IMR-90 (cell line): Measurements from ENCODE around the gene F3. TPM values are rescaled to one million over a fixed set of nuclear protein-coding genes. Genes with fewer than 3 reads are reported as not detected.

Experiments used
- ATAC-seq: fragments of 200-7000 bp; cut with Tn5 transposase; 2 replicates; pipeline ENCODE4 v1.9.1; 2020; ENCODE audit warnings: low read depth, mild to moderate bottlenecking, moderate library complexity
- BruUV-seq: library from RNA; stranded (reverse); fragments of 400-500 nt; replicated peaks from 2 replicates; lab custom pipeline; 2021; lab: Mats Ljungman, UMichigan
- CTCF ChIA-PET: fragments of 300-600 bp; formaldehyde crosslinking; extraction: SDS; loops from one replicate; lab custom pipeline; 2021; ENCODE audit warnings: antibody characterized with exemption; lab: Yijun Ruan, JAX
- POLR2A ChIA-PET: fragments of 300-600 bp; sonication (Branson Sonifier 250); formaldehyde crosslinking; loops from one replicate; lab custom pipeline; 2022; ENCODE audit warnings: antibody characterized with exemption; ENCODE audit not compliant: unreplicated experiment; lab: Charles Lee
- DNase-seq: peaks from one replicate; pipeline ENCODE4 v3.0.0; 2013
- H2AFZ ChIP-seq: replicated peaks from 2 replicates; pipeline ENCODE3; 2013; ENCODE audit warnings: low read length, mild to moderate bottlenecking; ENCODE audit not compliant: poor library complexity
- H2AK5ac ChIP-seq: 2 replicates; pipeline ENCODE4 v1.6.1; 2013; ENCODE audit warnings: low read depth, low read length, inconsistent platforms
- H2AK9ac ChIP-seq: replicated peaks from 2 replicates; pipeline ENCODE3; 2013; ENCODE audit warnings: mild to moderate bottlenecking, low read depth, low read length, moderate library complexity; ENCODE audit not compliant: poor library complexity
- H2BK120ac ChIP-seq: 2 replicates; pipeline ENCODE4 v1.6.1; 2013; ENCODE audit warnings: low read depth, low read length, inconsistent platforms
- H2BK15ac ChIP-seq: 3 replicates; pipeline ENCODE4 v1.6.1; 2013; ENCODE audit warnings: low read depth, low read length, inconsistent platforms
- H2BK20ac ChIP-seq: 2 replicates; pipeline ENCODE4 v1.6.1; 2013; ENCODE audit warnings: low read depth, mild to moderate bottlenecking, inconsistent platforms, low read length, moderate library complexity
- H2BK5ac ChIP-seq: 2 replicates; pipeline ENCODE4 v1.6.1; 2013; ENCODE audit warnings: mild to moderate bottlenecking, low read depth, low read length, inconsistent platforms; ENCODE audit not compliant: poor library complexity, severe bottlenecking
- H3K14ac ChIP-seq: replicated peaks from 2 replicates; pipeline ENCODE4 v1.6.1; 2013; ENCODE audit warnings: low read depth, low read length, inconsistent platforms
- H3K18ac ChIP-seq: 2 replicates; pipeline ENCODE4 v1.6.1; 2013; ENCODE audit warnings: low read depth, low read length, control low read depth
- H3K23ac ChIP-seq: 2 replicates; pipeline ENCODE4 v1.6.1; 2013; ENCODE audit warnings: low read depth, low read length, inconsistent platforms
- H3K27ac ChIP-seq: 2 replicates; pipeline ENCODE4 v1.5.1; 2013; ENCODE audit warnings: mild to moderate bottlenecking, control low read depth, low read length; ENCODE audit not compliant: insufficient read depth
- H3K27me3 ChIP-seq: 2 replicates; pipeline ENCODE4 v1.6.1; 2013; ENCODE audit warnings: low read length; ENCODE audit not compliant: control insufficient read depth, insufficient read depth
- H3K36me3 ChIP-seq: 2 replicates; pipeline ENCODE4 v1.6.1; 2013; ENCODE audit warnings: low read length, mixed read lengths; ENCODE audit not compliant: control insufficient read depth, insufficient read depth
- H3K4ac ChIP-seq: 2 replicates; pipeline ENCODE4 v1.6.1; 2013; ENCODE audit warnings: low read depth, low read length, inconsistent platforms
- H3K4me1 ChIP-seq: 2 replicates; pipeline ENCODE4 v1.6.1; 2013; ENCODE audit warnings: low read length, mixed read lengths; ENCODE audit not compliant: control insufficient read depth, insufficient read depth
- H3K4me2 ChIP-seq: 2 replicates; pipeline ENCODE4 v1.6.1; 2013; ENCODE audit warnings: low read depth, mild to moderate bottlenecking, control low read depth, low read length, moderate library complexity
- H3K4me3 ChIP-seq: 2 replicates; pipeline ENCODE4 v1.5.1; 2013; ENCODE audit warnings: low read depth, mild to moderate bottlenecking, control low read depth, low read length, moderate library complexity; ENCODE audit not compliant: insufficient read depth
- H3K56ac ChIP-seq: 2 replicates; pipeline ENCODE4 v1.6.1; 2013; ENCODE audit warnings: low read length, inconsistent platforms; ENCODE audit not compliant: insufficient read depth; ENCODE audit errors: extremely low read depth
- H3K79me1 ChIP-seq, 2 experiments: 2 replicates each; pipeline ENCODE4 v1.6.1; 2013; ENCODE audit warnings: low read length in 2 of 2, inconsistent platforms in 1 of 2, low read depth in 1 of 2
- H3K9ac ChIP-seq: 2 replicates; pipeline ENCODE4 v1.6.1; 2013; ENCODE audit warnings: low read depth, low read length, control low read depth
- H3K9me1 ChIP-seq: 2 replicates; pipeline ENCODE4 v1.6.1; 2013; ENCODE audit warnings: low read length, inconsistent platforms; ENCODE audit not compliant: insufficient read depth
- H3K9me3 ChIP-seq: 2 replicates; pipeline ENCODE4 v1.6.1; 2013; ENCODE audit warnings: low read length; ENCODE audit not compliant: control insufficient read depth, insufficient read depth
- H4K20me1 ChIP-seq: 2 replicates; pipeline ENCODE4 v1.6.1; 2013; ENCODE audit warnings: low read length, inconsistent platforms; ENCODE audit not compliant: insufficient read depth
- H4K5ac ChIP-seq: 2 replicates; pipeline ENCODE4 v1.6.1; 2013; ENCODE audit warnings: mild to moderate bottlenecking, low read depth, low read length, control low read depth
- H4K8ac ChIP-seq, 2 experiments: 2 replicates each; pipeline ENCODE4 v1.6.1; 2013; ENCODE audit warnings: low read depth in 2 of 2, low read length in 2 of 2, control low read depth in 1 of 2, inconsistent platforms in 1 of 2
- H4K91ac ChIP-seq: 2 replicates; pipeline ENCODE4 v1.6.1; 2013; ENCODE audit warnings: low read depth, low read length, inconsistent platforms; ENCODE audit not compliant: insufficient read depth
- BHLHE40 ChIP-seq: fragments of 150-350 bp; IDR thresholded peaks from 2 replicates; pipeline ENCODE4 v1.6.1; 2016; ENCODE audit warnings: mild to moderate bottlenecking, low read depth, low read length
- CEBPB ChIP-seq: IDR thresholded peaks from 2 replicates; pipeline ENCODE4 v1.6.1; 2012; ENCODE audit warnings: low read depth, low read length, improper control_type of control experiment
- CHD1 ChIP-seq: IDR thresholded peaks from 2 replicates; pipeline ENCODE4 v1.6.1; 2012; ENCODE audit warnings: low read depth, low read length, improper control_type of control experiment
- CTCF ChIP-seq: conservative IDR thresholded peaks from 2 replicates; pipeline ENCODE4 v1.5.1; 2012; ENCODE audit warnings: mild to moderate bottlenecking, low read depth, low read length, improper control_type of control experiment
- ELK1 ChIP-seq: fragments of 150-350 bp; IDR thresholded peaks from 2 replicates; pipeline ENCODE4 v1.6.1; 2016; ENCODE audit warnings: low read depth, mild to moderate bottlenecking, low read length, moderate library complexity, borderline replicate concordance
- FOS ChIP-seq: fragments of 150-350 bp; IDR thresholded peaks from 2 replicates; pipeline ENCODE4 v1.6.1; 2016; ENCODE audit warnings: low read depth, low read length
- MAFK ChIP-seq: IDR thresholded peaks from 2 replicates; pipeline ENCODE4 v1.6.1; 2012; ENCODE audit warnings: low read depth, low read length, improper control_type of control experiment
- MXI1 ChIP-seq: IDR thresholded peaks from 2 replicates; pipeline ENCODE4 v1.6.1; 2012; ENCODE audit warnings: low read depth, mild to moderate bottlenecking, low read length, moderate library complexity, borderline replicate concordance
- NFE2L2 ChIP-seq: fragments of 150-350 bp; IDR thresholded peaks from 2 replicates; pipeline ENCODE4 v1.6.1; 2016; ENCODE audit warnings: low read depth, mild to moderate bottlenecking, low read length
- POLR2A ChIP-seq: IDR thresholded peaks from 2 replicates; pipeline ENCODE4 v1.6.1; 2012; ENCODE audit warnings: mild to moderate bottlenecking, low read depth, low read length
- RAD21 ChIP-seq: IDR thresholded peaks from 2 replicates; pipeline ENCODE4 v1.6.1; 2012; ENCODE audit warnings: low read length, improper control_type of control experiment
- RCOR1 ChIP-seq: IDR thresholded peaks from 2 replicates; pipeline ENCODE4 v1.6.1; 2012; ENCODE audit warnings: mild to moderate bottlenecking, low read length, improper control_type of control experiment; ENCODE audit not compliant: insufficient replicate concordance
- RFX5 ChIP-seq: IDR thresholded peaks from 2 replicates; pipeline ENCODE4 v1.8.0; 2012; ENCODE audit warnings: low read depth, mild to moderate bottlenecking, low read length, moderate library complexity
- SMC3 ChIP-seq: fragments of 150-350 bp; IDR thresholded peaks from 2 replicates; pipeline ENCODE4 v1.6.1; 2016; ENCODE audit warnings: low read depth, mild to moderate bottlenecking, antibody characterized with exemption, low read length, moderate library complexity
- WGBS, 2 experiments: methylation state at CpG; one replicate each; pipeline versions ENCODE4 v1.1.5 to v1.1.7; 2013; ENCODE audit warnings: missing lambda C conversion rate in 2 of 2; ENCODE audit not compliant: insufficient read length in 1 of 2; ENCODE audit errors: extremely low coverage in 2 of 2; 5-methylcytosine and 5-hydroxymethylcytosine counted together
- dilution Hi-C: fragments of 300-500 bp; cut with HindIII; formaldehyde crosslinking; loops from one replicate; pipeline ENCODE4 v1.14.3; 2018; ENCODE audit warnings: low sequenced_read_pairs; ENCODE audit not compliant: unreplicated experiment
- in situ Hi-C: fragments of 300-500 bp; cut with MboI; formaldehyde crosslinking; loops from 3 replicates; pipeline ENCODE4 v1.14.3; 2019; ENCODE audit warnings: low sequenced_read_pairs, inconsistent platforms, mixed read lengths
- intact Hi-C: fragments of 100-400 bp; cut with micrococcal nuclease; formaldehyde crosslinking; loops from 2 replicates; pipeline ENCODE4 v1.10.0; 2022
- polyA plus RNA-seq, 3 experiments: library from polyadenylated mRNA; depleted of rRNA; stranded (reverse); fragments of >200 nt; gene quantifications; 2 replicates each; pipeline ENCODE4 v1.2.3, GENCODE V29; 2012; ENCODE audit warnings: low replicate concordance in 1 of 3
- total RNA-seq: library from RNA; depleted of rRNA; stranded (reverse); fragments of >200 nt; gene quantifications from 2 replicates; pipeline ENCODE4 v1.2.3, GENCODE V29; 2012

F3 gene
- total and polyA plus RNA-seq, 2 of the 4 experiments (the other 2 are of a cell fraction), result 75.6 to 126 TPM

GRCh38 chr1:94542088-94542870 is 720 bp upstream of the F3 start:
- Histone ChIP-seq H2BK20ac (peak overlapping the region; percentile 38), H3K4me3 (peak overlapping the region; percentile 53), H3K9ac (peak overlapping the region; percentile 83), H3K36me3 (peaks cover 22% of the 10 kb centered on the region), H3K14ac (peak overlapping the region; percentile 86), H2AK9ac (peak overlapping the region; percentile 92), H3K27me3 (no peaks in the 10 kb centered on the region), H2BK120ac (peak overlapping the region; percentile 91), H3K56ac (peak overlapping the region; percentile 87), H3K4me2 (peak overlapping the region; percentile 65), H4K91ac (peak overlapping the region; percentile 95), H3K4ac (peak overlapping the region; percentile 97), H4K8ac (peak overlapping the region; percentile 56 to 91), H3K9me3 (no peaks in the 10 kb centered on the region), H3K18ac (peak overlapping the region; percentile 49), H2AK5ac (peak overlapping the region; percentile 88), H3K4me1 (peaks cover 5% of the 10 kb centered on the region), H3K9me1 (peaks cover 3% of the 10 kb centered on the region), H3K79me1 (peaks cover 6 to 44% of the 10 kb centered on the region in 2 experiments; a peak in 3 of 4 replicates), H2BK15ac (peak overlapping the region; percentile 6; the same call in 2 of the 3 replicates), H3K23ac (peak overlapping the region; percentile 91), H4K5ac (peak overlapping the region; percentile 61), H3K27ac (peak overlapping the region; percentile 80), H4K20me1 (peaks cover 42% of the 10 kb centered on the region), H2AFZ (peak overlapping the region; percentile 63), H2BK5ac (peak overlapping the region; percentile 94)
- peak; percentile 83 for DNase-seq
- in situ Hi-C loops, result loop anchor here (5.0 kb wide), 1 partner anchor 65 kb away; no protein-coding TSS in a partner anchor
- TSS peak; percentile 80 for BruUV-seq
- dilution Hi-C loops, result loop anchor here (25.0 kb wide), 1 partner anchor 245 kb away; no protein-coding TSS in a partner anchor
- ChIA-PET CTCF (interaction anchor here (1.4 kb wide), 1 partner anchor 14 kb away, joined by 4 read pairs; no protein-coding TSS in a partner anchor), POLR2A (interaction anchor here (0.5 to 3.7 kb wide), 61 partner anchors 8 to 404 kb away, joined by 3 to 28 read pairs (median 5); no protein-coding TSS in a partner anchor)
- ATAC-seq, result peak; percentile 0; the same call in 1 of the 2 replicates
- intact Hi-C loops, result loop anchor here (5.0 kb wide), 1 partner anchor 135 kb away; no protein-coding TSS in a partner anchor
- 3% methylated on average over 20 of the region's 26 CpGs; no CpG with 5 or more reads in 1 of the 2 experiments for WGBS, 2 experiments
- TF ChIP-seq BHLHE40 (no peak), MXI1 (no peak), RFX5 (no peak), POLR2A (peak; percentile 13; the same call in 1 of the 2 replicates), MAFK (no peak), CHD1 (peak; percentile 91; the same call in 1 of the 2 replicates), SMC3 (0 out of 2 replicates have a peak, but pooled peaks have one; percentile 11), CTCF (no peak), RCOR1 (no peak), FOS (no peak), NFE2L2 (no peak), CEBPB (no peak), ELK1 (no peak), RAD21 (0 out of 2 replicates have a peak, but pooled peaks have one; percentile 5)
